ENCODE data around the gene ACTR1A. TPM values are rescaled to one million over a fixed set of nuclear protein-coding genes. Genes with fewer than 3 reads are reported as not detected.

ACTR1A gene
- total and polyA plus RNA-seq, 7 experiments from 2014 or later = 47.5 to 69.4 (median 58.9) TPM

DNA sequence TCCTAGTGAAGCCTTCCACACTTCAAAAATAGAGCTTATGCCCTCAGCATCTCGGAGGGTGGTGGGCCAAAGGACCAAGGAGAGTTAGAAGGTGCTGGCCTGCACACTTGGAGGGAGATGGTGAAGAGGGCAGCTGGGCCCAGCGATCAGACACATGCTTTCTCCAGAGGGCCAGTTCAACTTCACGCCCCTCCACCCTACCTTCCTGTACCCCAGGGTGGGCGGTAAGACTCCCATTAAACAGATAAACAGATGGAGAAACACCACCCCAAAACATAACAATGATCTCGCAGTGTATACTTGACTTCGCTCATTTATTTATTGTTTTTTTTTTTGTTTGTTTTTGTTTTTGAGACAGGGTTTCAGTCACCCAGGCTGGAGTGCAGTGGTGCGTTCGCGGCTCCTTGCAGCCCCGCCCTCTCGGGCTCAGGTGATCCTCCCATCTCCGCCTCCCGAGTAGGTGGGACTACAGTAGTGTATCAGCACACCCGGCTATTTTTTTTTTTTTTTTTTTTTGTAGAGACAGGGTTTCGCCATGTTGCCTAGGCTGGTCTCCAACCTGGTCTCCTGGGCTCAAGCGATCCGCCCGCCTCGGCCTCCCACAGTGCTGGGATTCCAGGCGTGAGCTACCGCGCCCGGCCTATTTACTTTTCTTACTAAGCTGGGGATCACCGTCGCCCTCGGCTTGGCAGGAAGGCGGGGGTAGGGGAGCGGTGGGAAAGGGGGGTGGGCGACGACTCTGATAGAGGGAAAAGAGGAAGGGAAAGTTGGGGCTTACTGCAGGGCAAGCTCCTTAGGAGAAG lies 53.0 kb downstream of the ACTR1A start:
- H3K9me3 ChIP-seq (ENCODE audit: control insufficient read depth in 2 of 3, low read length in 3 of 3) = no peaks in the 10 kb centered on the region
- DNase-seq (peak; percentile 46 to 89 (median 81)), ATAC-seq (peak; percentile 76)
- Mint-ChIP-seq H3K27ac (peak overlapping the region; percentile 81 to 97 (median 95)), H3K36me3 (peaks cover 0 to 12% (median 4%) of the 10 kb centered on the region in 5 donors), H3K9me3 (no peaks in the 10 kb centered on the region), H3K4me3 (peak overlapping the region; percentile 89 to 97 (median 94)), H3K4me1 (peaks cover 14 to 37% (median 27%) of the 10 kb centered on the region in 7 donors), H3K27me3 (no peaks in the 10 kb centered on the region)
- no peaks in the 10 kb centered on the region for H3K27me3 ChIP-seq (ENCODE audit: control insufficient read depth in 2 of 2, insufficient read depth in 2 of 2, low read length in 2 of 2)
- intact Hi-C loops (cut with micrococcal nuclease) = loop anchor here (1.0 to 5.0 kb wide), 13 partner anchors 12 to 392 kb away; partner anchors contain the start of genes ACTR1A (in 2 of the 2), CUEDC2 (in 2 of the 2), NOLC1 (in 2 of the 2) and ARMH3 (in 1 of the 2)
- ChIA-PET POLR2A (interaction anchor here (0.6 to 6.7 kb wide), 16 partner anchors 8 to 294 kb away, joined by 3 to 157 read pairs (median 8); partner anchors contain the start of genes ACTR1A, CUEDC2, FBXL15 and NFKB2), CTCF (interaction anchor here (0.5 to 2.6 kb wide), 10 partner anchors 15 to 255 kb away, joined by 3 to 9 read pairs (median 4); partner anchors contain the start of gene CUEDC2)
- peak overlapping the region; percentile 90 for H3K27ac ChIP-seq (ENCODE audit: low read depth, low read length)
- peaks cover 12 to 14% of the 10 kb centered on the region in 2 donors for H3K4me1 ChIP-seq (ENCODE audit: control insufficient read depth in 2 of 2, insufficient read depth in 2 of 2, low read length in 2 of 2)
- peak overlapping the region; percentile 88 for H3K4me3 ChIP-seq (ENCODE audit: low read length)
- peaks cover 0 to 3% (median 0%) of the 10 kb centered on the region in 3 experiments for H3K36me3 ChIP-seq (ENCODE audit: control insufficient read depth in 2 of 3, insufficient read depth in 3 of 3, low read length in 3 of 3)

DNA sequence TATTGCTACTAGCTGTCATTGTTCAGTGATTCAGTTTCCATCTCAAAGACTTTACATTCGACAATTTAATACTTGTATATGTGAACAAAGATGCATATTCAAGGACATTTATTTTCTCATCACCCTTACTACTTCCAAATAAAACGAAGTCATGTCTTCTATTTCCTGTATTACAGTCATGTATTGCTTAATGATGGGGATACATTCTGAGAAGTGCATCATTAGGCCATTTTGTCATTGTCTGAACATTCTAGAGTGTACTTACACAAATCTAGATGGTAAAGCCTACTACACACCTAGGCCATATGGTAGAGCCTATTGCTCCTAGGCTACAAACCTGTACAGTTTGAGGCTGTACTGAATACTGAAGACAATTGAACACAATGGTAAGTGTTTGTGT lies 57.7 kb downstream of the ACTR1A start:
- CTCF ChIA-PET = no interaction called here

DNA sequence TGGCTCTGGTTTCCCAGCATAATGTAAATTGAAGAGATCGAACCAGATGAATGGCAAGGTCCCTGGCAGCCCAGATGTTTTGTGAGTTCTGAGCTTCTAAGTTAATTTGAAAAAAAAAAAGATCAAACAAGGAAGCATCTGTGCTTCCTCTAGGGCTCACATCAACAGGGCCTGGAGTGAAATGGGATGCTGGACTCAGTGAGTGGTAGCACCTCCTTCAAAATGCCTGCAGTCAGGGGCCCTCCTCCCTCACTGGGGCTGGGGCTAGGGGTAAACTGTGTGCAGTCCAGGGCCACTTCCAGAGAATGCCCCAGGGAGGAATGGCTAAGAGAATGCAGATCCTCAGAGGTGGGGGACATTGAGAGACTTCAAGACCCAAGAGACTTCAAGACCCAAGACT lies 64.1 kb downstream of the ACTR1A start:
- POLR2A ChIA-PET = no interaction called here
- peaks cover 0 to 12% (median 0%) of the 10 kb centered on the region in 5 donors for H3K36me3 Mint-ChIP-seq
- Histone ChIP-seq H3K9me3 (ENCODE audit: control insufficient read depth in 2 of 3, low read length in 3 of 3) (no peaks in the 10 kb centered on the region), H3K4me1 (ENCODE audit: control insufficient read depth in 2 of 2, insufficient read depth in 2 of 2, low read length in 2 of 2) (peaks cover 19 to 35% of the 10 kb centered on the region in 2 donors), H3K27ac (ENCODE audit: low read depth, low read length) (peak overlapping the region; percentile 22), H3K4me3 (ENCODE audit: low read length) (no peak overlapping the region), H3K36me3 (ENCODE audit: control insufficient read depth in 2 of 3, insufficient read depth in 3 of 3, low read length in 3 of 3) (no peaks in the 10 kb centered on the region), H3K27me3 (ENCODE audit: control insufficient read depth in 2 of 2, insufficient read depth in 2 of 2, low read length in 2 of 2) (no peaks in the 10 kb centered on the region)
- H3K27me3 Mint-ChIP-seq = no peaks in the 10 kb centered on the region
- H3K4me1 Mint-ChIP-seq = peaks cover 33 to 55% (median 46%) of the 10 kb centered on the region in 7 donors
- peak overlapping the region in 5 of 10 donors; percentile 26 to 93 (median 82) for H3K4me3 Mint-ChIP-seq
- no peaks in the 10 kb centered on the region for H3K9me3 Mint-ChIP-seq
- DNase-seq (no peak), ATAC-seq (no peak)
- CTCF ChIA-PET = no interaction called here
- peak overlapping the region in 6 of 9 donors; percentile 5 to 95 (median 62) for H3K27ac Mint-ChIP-seq
- intact Hi-C loops (cut with micrococcal nuclease) = loop anchor here in 1 of 2 donors (10.0 kb wide), 1 partner anchor 624 kb away; the partner anchor contains the start of gene OGA

More for the DNA sequence above, 57.7 kb downstream of the ACTR1A start:
- no peaks in the 10 kb centered on the region for H3K36me3 ChIP-seq (ENCODE audit: control insufficient read depth in 2 of 3, insufficient read depth in 3 of 3, low read length in 3 of 3)
- H3K27ac Mint-ChIP-seq = no peak overlapping the region
- POLR2A ChIA-PET = no interaction called here
- H3K27ac ChIP-seq (ENCODE audit: low read depth, low read length) = no peak overlapping the region
- no peaks in the 10 kb centered on the region for H3K9me3 ChIP-seq (ENCODE audit: control insufficient read depth in 2 of 3, low read length in 3 of 3)
- peaks cover 0 to 3% (median 0%) of the 10 kb centered on the region in 5 donors for H3K36me3 Mint-ChIP-seq
- H3K27me3 ChIP-seq (ENCODE audit: control insufficient read depth in 2 of 2, insufficient read depth in 2 of 2, low read length in 2 of 2) = no peaks in the 10 kb centered on the region
- peaks cover 5 to 6% of the 10 kb centered on the region in 2 donors for H3K4me1 ChIP-seq (ENCODE audit: control insufficient read depth in 2 of 2, insufficient read depth in 2 of 2, low read length in 2 of 2)
- H3K27me3 Mint-ChIP-seq = no peaks in the 10 kb centered on the region
- peaks cover 6 to 31% (median 9%) of the 10 kb centered on the region in 7 donors for H3K4me1 Mint-ChIP-seq
- intact Hi-C loops (cut with micrococcal nuclease) = no loop called here
- H3K4me3 ChIP-seq (ENCODE audit: low read length) = no peak overlapping the region
- H3K9me3 Mint-ChIP-seq = no peaks in the 10 kb centered on the region
- DNase-seq (no peak), ATAC-seq (no peak)
- no peak overlapping the region for H3K4me3 Mint-ChIP-seq

DNA sequence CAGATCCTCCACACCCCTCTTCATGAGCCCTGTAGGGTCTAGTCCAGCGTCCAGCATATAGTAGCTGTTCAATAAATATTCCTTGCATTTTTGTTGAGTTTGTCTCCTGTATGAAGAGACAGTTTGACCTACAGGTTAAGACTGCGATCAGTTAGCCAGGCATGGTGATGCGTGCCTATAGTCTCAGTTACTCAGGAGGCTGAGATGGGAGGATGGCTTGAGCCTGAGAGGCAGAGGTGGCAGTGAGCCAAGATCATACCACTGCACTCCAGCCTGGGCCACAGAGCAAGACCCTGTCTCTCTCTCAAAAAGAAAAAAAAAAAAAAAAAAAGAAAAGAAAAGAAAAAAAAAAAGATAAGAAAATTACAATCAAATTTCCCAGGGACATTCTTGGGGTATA lies 65.0 kb downstream of the ACTR1A start:
- intact Hi-C loops (cut with micrococcal nuclease) = loop anchor here in 1 of 2 donors (10.0 kb wide), 1 partner anchor 623 kb away; the partner anchor contains the start of gene OGA
- peak overlapping the region in 8 of 9 donors; percentile 13 to 95 (median 77) for H3K27ac Mint-ChIP-seq
- no peaks in the 10 kb centered on the region for H3K9me3 ChIP-seq (ENCODE audit: control insufficient read depth in 2 of 3, low read length in 3 of 3)
- ChIA-PET POLR2A (interaction anchor here (8.1 kb wide), 1 partner anchor 15 kb away, joined by 133 read pairs; the partner anchor contains the start of gene FBXL15), CTCF (no interaction called here)
- peaks cover 0 to 12% (median 0%) of the 10 kb centered on the region in 5 donors for H3K36me3 Mint-ChIP-seq
- peaks cover 0 to 5% (median 0%) of the 10 kb centered on the region in 11 donors for H3K9me3 Mint-ChIP-seq
- H3K4me1 Mint-ChIP-seq = peaks cover 41 to 64% (median 53%) of the 10 kb centered on the region in 7 donors
- H3K4me3 ChIP-seq (ENCODE audit: low read length) = no peak overlapping the region
- H3K27me3 Mint-ChIP-seq = no peaks in the 10 kb centered on the region
- H3K27me3 ChIP-seq (ENCODE audit: control insufficient read depth in 2 of 2, insufficient read depth in 2 of 2, low read length in 2 of 2) = no peaks in the 10 kb centered on the region
- no peak for DNase-seq
- H3K27ac ChIP-seq (ENCODE audit: low read depth, low read length) = no peak overlapping the region
- H3K4me1 ChIP-seq (ENCODE audit: control insufficient read depth in 2 of 2, insufficient read depth in 2 of 2, low read length in 2 of 2) = peaks cover 19 to 41% of the 10 kb centered on the region in 2 donors
- no peaks in the 10 kb centered on the region for H3K36me3 ChIP-seq (ENCODE audit: control insufficient read depth in 2 of 3, insufficient read depth in 3 of 3, low read length in 3 of 3)
- peak overlapping the region; percentile 72 to 94 (median 87) for H3K4me3 Mint-ChIP-seq
- no peak for ATAC-seq

DNA sequence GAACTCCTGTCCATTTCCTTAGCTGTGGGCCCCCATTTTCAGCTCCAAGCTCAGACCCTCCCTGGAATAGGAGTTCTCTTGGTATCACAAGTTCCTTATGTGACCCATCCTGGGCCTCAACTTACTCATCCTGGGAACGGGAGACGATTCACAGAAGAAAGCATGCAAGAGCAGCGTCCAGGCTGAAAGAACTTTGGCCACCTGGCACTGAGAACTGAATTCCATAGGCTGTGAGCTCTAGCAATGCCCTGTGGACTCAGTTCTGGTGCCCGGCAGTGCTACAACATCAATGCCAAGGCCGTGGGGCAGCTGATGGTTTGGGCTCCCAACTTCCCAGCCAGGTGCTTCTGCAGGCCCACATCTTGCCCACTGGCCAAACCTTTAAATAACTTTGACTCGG lies 66.2 kb downstream of the ACTR1A start:
- H3K27me3 Mint-ChIP-seq = no peaks in the 10 kb centered on the region
- peaks cover 0 to 12% (median 0%) of the 10 kb centered on the region in 5 donors for H3K36me3 Mint-ChIP-seq
- H3K4me1 ChIP-seq (ENCODE audit: control insufficient read depth in 2 of 2, insufficient read depth in 2 of 2, low read length in 2 of 2) = peaks cover 28 to 51% of the 10 kb centered on the region in 2 donors
- H3K36me3 ChIP-seq (ENCODE audit: control insufficient read depth in 2 of 3, insufficient read depth in 3 of 3, low read length in 3 of 3) = no peaks in the 10 kb centered on the region
- intact Hi-C loops (cut with micrococcal nuclease) = loop anchor here in 1 of 2 donors (10.0 kb wide), 1 partner anchor 622 kb away; the partner anchor contains the start of gene OGA
- ChIA-PET CTCF (interaction anchor here (0.8 to 1.2 kb wide), 2 partner anchors 16 to 39 kb away, joined by 3 to 4 read pairs; partner anchors contain the start of gene FBXL15), POLR2A (interaction anchor here (0.6 to 8.1 kb wide), 9 partner anchors 10 to 384 kb away, joined by 3 to 157 read pairs (median 3); partner anchors contain the start of genes C10orf95, FBXL15 and NFKB2)
- no peak for ATAC-seq
- no peak for DNase-seq
- H3K4me3 ChIP-seq (ENCODE audit: low read length) = peak overlapping the region; percentile 72
- peak overlapping the region; percentile 74 to 95 (median 90) for H3K4me3 Mint-ChIP-seq
- H3K4me1 Mint-ChIP-seq = peaks cover 44 to 72% (median 60%) of the 10 kb centered on the region in 7 donors
- no peaks in the 10 kb centered on the region for H3K27me3 ChIP-seq (ENCODE audit: control insufficient read depth in 2 of 2, insufficient read depth in 2 of 2, low read length in 2 of 2)
- no peaks in the 10 kb centered on the region for H3K9me3 ChIP-seq (ENCODE audit: control insufficient read depth in 2 of 3, low read length in 3 of 3)
- H3K27ac ChIP-seq (ENCODE audit: low read depth, low read length) = peak overlapping the region; percentile 80
- H3K9me3 Mint-ChIP-seq = peaks cover 0 to 6% (median 0%) of the 10 kb centered on the region in 11 donors
- peak overlapping the region; percentile 78 to 96 (median 91) for H3K27ac Mint-ChIP-seq
